Psoas muscle (tissue), 8 donors: ENCODE data around the gene WDR59. TPM values are rescaled to one million over a fixed set of nuclear protein-coding genes. Genes with fewer than 3 reads are reported as not detected.

Experiments used
- ATAC-seq, 4 donors: fragments of 200-7000 bp; cut with Tn5 transposase; one replicate each; pipeline ENCODE4 v1.9.1; 2020; ENCODE audit warnings: moderate library complexity in 3 of 4, mild to moderate bottlenecking in 2 of 4
- DNase-seq, 2 donors: peaks; one replicate each; pipeline ENCODE4 v3.0.0-alpha.2; 2020
- H3K27ac ChIP-seq: fragments of 200-600 bp; one replicate; pipeline ENCODE4 v1.8.0; 2022
- H3K27me3 ChIP-seq, 3 donors: fragments of 200-600 bp in 1 of 3; one replicate each; pipeline versions ENCODE4 v1.6.1 to v1.8.0; 2013 to 2022; ENCODE audit warnings: low read length in 2 of 3, mild to moderate bottlenecking in 2 of 3, moderate library complexity in 1 of 3; ENCODE audit not compliant: insufficient read depth in 3 of 3
- H3K36me3 ChIP-seq, 2 donors: fragments of 200-600 bp in 1 of 2; one replicate each; pipeline versions ENCODE4 v1.6.1 to v1.8.0; 2013 to 2022; ENCODE audit warnings: low read depth in 1 of 2, mild to moderate bottlenecking in 1 of 2, moderate library complexity in 1 of 2; ENCODE audit not compliant: insufficient read depth in 1 of 2
- H3K4me1 ChIP-seq: fragments of 200-600 bp; one replicate; pipeline ENCODE4 v1.8.0; 2022
- H3K4me3 ChIP-seq: fragments of 200-600 bp; one replicate; pipeline ENCODE4 v1.8.0; 2022; ENCODE audit warnings: mild to moderate bottlenecking
- H3K9me3 ChIP-seq: fragments of 200-600 bp; one replicate; pipeline ENCODE4 v1.8.0; 2022
- WGBS, 3 donors: extraction: QIAGEN DNeasy Blood & Tissue Kit; methylation state at CpG; one replicate each; pipeline versions ENCODE4 v1.1.6 to v1.1.7; 2013; 5-methylcytosine and 5-hydroxymethylcytosine counted together
- intact Hi-C, 2 donors: fragments of 100-400 bp; cut with DNase I; formaldehyde crosslinking; loops; one replicate each; pipeline versions ENCODE4 v1.11.0 to v1.14.2; 2022
- long read RNA-seq, 2 donors: library from polyadenylated mRNA; unstranded; transcript quantifications; one replicate each; pipeline ENCODE4 v2.0.0, GENCODE V29; 2021
- polyA plus RNA-seq, 3 donors: library from polyadenylated mRNA; stranded (reverse); fragments of 200-250 nt; gene quantifications; one replicate each; pipeline ENCODE4 v1.2.3, GENCODE V29; 2013
- total RNA-seq, 4 donors: library from RNA; stranded (reverse); fragmentation: NEBNext Ultra II Directional in 2 of 4; extraction: Animal tissue kit (Norgen Biotek cat#: 25700) in 2 of 4; gene quantifications; one replicate each; pipeline versions ENCODE4 v1.2.1 to v1.2.4, GENCODE V29; 2021 to 2023
- TF ChIP-seq, protein P1 (sequence below): fragments of 200-600 bp; IDR thresholded peaks from one replicate; pipeline ENCODE4 v1.8.0; 2022; ENCODE audit warnings: antibody characterized with exemption
- donor health status: healthy with polysubstance abuse.
- donor health status: DM: no; HTN: no; CAD: no; lungs with moderate emphysema.
- donor health status: Bipolar disorder and iron deficiency.
- donor health status: healthy.
- donor health status: DM: yes; HTN: yes; CAD: no.
- donor health status: DM: no; HTN: no; CAD: no.
- donor health status: DM: no; HTN: no; CAD: no.
- donor health status: DM: yes; HTN: yes; CAD: no.

The WDR59 gene, protein sequence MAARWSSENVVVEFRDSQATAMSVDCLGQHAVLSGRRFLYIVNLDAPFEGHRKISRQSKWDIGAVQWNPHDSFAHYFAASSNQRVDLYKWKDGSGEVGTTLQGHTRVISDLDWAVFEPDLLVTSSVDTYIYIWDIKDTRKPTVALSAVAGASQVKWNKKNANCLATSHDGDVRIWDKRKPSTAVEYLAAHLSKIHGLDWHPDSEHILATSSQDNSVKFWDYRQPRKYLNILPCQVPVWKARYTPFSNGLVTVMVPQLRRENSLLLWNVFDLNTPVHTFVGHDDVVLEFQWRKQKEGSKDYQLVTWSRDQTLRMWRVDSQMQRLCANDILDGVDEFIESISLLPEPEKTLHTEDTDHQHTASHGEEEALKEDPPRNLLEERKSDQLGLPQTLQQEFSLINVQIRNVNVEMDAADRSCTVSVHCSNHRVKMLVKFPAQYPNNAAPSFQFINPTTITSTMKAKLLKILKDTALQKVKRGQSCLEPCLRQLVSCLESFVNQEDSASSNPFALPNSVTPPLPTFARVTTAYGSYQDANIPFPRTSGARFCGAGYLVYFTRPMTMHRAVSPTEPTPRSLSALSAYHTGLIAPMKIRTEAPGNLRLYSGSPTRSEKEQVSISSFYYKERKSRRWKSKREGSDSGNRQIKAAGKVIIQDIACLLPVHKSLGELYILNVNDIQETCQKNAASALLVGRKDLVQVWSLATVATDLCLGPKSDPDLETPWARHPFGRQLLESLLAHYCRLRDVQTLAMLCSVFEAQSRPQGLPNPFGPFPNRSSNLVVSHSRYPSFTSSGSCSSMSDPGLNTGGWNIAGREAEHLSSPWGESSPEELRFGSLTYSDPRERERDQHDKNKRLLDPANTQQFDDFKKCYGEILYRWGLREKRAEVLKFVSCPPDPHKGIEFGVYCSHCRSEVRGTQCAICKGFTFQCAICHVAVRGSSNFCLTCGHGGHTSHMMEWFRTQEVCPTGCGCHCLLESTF
- total RNA-seq (10 to 100 TPM; 30.6 to 48.2 (median 31.7) TPM), polyA plus RNA-seq (10 to 100 TPM; 12.0 to 24.0 (median 14.7) TPM)
- long read RNA-seq, donor 1, full-length matches to known transcripts: 2 of 12 reads
- long read RNA-seq, donor 1, partial matches to known transcripts: 4 of 12 reads
- long read RNA-seq, donor 1, other reads (novel, unspliced or antisense): 6 of 12 reads
- long read RNA-seq, donor 2, full-length matches to known transcripts: 1 of 14 reads
- long read RNA-seq, donor 2, partial matches to known transcripts: 6 of 14 reads
- long read RNA-seq, donor 2, other reads (novel, unspliced or antisense): 7 of 14 reads

DNA sequence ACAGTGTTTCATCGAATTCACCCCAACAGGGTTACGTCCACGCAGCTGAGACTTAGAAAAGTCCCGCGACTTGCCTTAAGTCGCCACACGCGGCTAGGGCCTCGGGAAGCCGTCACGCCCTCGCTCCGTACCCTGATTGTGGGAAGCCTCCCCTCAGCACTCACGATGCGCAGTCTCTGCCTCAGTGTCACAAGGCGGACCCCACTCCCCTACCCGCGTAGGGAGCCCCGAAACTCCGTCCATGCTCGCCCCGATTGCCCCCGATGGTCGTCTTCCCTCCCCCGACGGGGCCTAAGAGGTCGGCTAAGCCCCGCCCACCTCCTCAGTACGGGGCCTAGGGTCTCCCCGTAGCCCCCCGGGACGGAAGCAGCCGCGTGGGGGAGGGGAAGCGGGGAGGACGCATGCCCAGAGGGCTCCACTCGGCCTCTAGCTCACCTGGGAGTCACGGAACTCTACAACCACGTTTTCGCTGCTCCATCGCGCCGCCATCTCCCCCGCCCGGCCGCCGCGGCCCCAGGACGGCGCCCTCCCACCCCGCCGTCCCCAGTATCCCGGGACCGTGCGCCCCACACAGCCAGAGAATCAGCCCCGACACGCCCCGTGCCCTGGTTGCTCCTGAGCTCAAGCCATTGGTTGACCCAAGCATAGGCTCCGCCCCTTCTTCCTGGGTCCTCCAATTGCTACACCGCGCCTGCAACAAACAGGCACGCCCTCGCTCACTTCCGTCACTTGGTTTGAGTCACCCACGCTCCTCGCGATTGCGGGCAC lies at the start of gene WDR59:
Gene WDR59, minus strand, starts transcription at position 595 of the 768 bp plus-strand sequence. Its CDS starts 106 bp downstream, at position 489.
- peak; percentile 99 for ATAC-seq
- Histone ChIP-seq H3K4me3 (peak within 1 kb of the TSS; percentile 100), H3K27me3 (no peaks in the 10 kb centered on the region), H3K9me3 (no peaks in the 10 kb centered on the region), H3K36me3 (no peaks in the 10 kb centered on the region), H3K27ac (peak within 1 kb of the TSS; percentile 93), H3K4me1 (peaks cover 17% of the 10 kb centered on the region)
- TF ChIP-seq, protein P1, sequence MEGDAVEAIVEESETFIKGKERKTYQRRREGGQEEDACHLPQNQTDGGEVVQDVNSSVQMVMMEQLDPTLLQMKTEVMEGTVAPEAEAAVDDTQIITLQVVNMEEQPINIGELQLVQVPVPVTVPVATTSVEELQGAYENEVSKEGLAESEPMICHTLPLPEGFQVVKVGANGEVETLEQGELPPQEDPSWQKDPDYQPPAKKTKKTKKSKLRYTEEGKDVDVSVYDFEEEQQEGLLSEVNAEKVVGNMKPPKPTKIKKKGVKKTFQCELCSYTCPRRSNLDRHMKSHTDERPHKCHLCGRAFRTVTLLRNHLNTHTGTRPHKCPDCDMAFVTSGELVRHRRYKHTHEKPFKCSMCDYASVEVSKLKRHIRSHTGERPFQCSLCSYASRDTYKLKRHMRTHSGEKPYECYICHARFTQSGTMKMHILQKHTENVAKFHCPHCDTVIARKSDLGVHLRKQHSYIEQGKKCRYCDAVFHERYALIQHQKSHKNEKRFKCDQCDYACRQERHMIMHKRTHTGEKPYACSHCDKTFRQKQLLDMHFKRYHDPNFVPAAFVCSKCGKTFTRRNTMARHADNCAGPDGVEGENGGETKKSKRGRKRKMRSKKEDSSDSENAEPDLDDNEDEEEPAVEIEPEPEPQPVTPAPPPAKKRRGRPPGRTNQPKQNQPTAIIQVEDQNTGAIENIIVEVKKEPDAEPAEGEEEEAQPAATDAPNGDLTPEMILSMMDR: no peak
- 1% methylated on average over 54 to 68 of the region's 68 CpGs for WGBS, 3 donors
- DNase-seq: peak; percentile 99
- intact Hi-C loops: no loop called here

DNA sequence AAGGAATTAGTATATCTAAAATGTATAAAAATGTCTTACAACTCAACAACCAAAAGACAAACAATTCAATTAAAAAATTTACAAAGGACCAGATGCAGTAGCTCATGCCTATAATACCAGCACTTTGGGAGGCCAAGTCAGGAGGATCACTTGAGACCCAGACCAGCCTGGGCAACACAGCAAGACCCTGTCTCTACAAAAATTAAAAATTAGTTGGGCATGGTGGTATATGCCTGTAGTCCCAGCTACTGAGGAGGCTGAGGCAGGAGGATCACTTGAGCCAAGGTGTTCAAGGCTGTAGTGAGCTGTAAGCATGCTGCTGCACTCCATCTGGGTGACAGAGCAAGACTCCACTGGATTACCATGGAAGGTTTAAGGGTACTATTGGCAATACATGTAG lies 47.7 kb upstream of the WDR59 start:
- intact Hi-C loops: no loop called here

DNA sequence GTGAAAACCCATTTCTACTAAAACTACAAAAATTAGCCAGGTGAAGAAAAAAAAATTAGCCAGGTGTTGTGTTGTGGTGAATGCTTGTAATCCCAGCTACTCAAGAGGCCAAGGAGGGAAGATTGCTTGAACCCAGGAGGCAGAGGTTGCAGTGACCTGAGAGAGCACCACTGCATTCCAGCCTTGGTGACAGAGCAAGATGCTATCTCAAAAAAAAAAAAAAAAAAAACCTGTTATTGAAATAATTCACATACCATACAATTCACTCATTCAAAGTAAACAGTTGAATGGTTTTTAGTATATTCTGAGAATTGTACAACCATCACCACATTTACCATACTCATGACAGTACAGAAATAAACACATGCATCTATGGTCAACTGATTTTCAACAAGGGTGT lies 44.9 kb upstream of the WDR59 start:
- intact Hi-C loops: no loop called here
- TF ChIP-seq, protein P1: no peak
- no peaks in the 10 kb centered on the region for H3K27me3 ChIP-seq
- no peaks in the 10 kb centered on the region for H3K36me3 ChIP-seq
- no peaks in the 10 kb centered on the region for H3K9me3 ChIP-seq
- DNase-seq: no peak
- H3K4me1 ChIP-seq: peaks cover 24% of the 10 kb centered on the region
- H3K4me3 ChIP-seq: no peak overlapping the region
- no peak overlapping the region for H3K27ac ChIP-seq
- no peak for ATAC-seq

More for the DNA sequence above, 47.7 kb upstream of the WDR59 start:
- H3K27ac ChIP-seq: no peak overlapping the region
- TF ChIP-seq, protein P1: no peak
- H3K4me3 ChIP-seq: no peak overlapping the region
- H3K27me3 ChIP-seq: no peaks in the 10 kb centered on the region
- H3K36me3 ChIP-seq: no peaks in the 10 kb centered on the region
- DNase-seq (no peak), ATAC-seq (no peak)
- peaks cover 3% of the 10 kb centered on the region for H3K9me3 ChIP-seq
- H3K4me1 ChIP-seq: peaks cover 3% of the 10 kb centered on the region

DNA sequence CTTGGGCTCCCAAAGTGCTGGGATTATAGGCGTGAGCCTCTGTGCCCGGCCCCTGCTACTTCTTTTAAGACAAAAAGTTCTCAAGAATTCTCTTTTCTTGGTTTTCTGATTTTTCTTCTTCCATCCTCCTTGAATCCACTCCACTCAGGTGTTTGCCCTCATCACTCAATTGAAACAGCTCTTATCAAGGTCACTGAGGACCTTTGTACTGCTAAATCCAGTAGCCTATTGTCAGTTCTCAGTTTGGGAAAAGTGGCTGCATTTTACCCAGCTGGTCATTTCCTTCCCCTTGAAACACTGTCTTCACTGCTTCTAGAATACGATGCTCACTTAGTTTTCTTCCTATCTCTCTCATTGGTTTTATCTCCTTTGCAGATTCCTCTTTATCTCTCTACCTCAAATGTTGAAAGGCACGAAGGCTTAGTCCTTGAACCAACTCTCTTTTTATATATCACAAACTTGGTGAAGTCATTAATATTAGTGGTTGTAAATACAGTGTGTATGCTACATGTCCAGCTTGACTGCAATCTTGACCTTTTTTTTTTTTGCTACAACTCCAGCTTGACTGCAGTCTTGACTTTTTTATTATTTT lies 43.7 kb upstream of the WDR59 start:
- no peaks in the 10 kb centered on the region for H3K9me3 ChIP-seq
- TF ChIP-seq, protein P1: no peak
- intact Hi-C loops: no loop called here
- no peaks in the 10 kb centered on the region for H3K36me3 ChIP-seq
- H3K4me1 ChIP-seq: peaks cover 33% of the 10 kb centered on the region
- no peak for DNase-seq
- WGBS, 3 donors: 89 to 93% (median 90%) methylated on average over 4 of the region's 4 CpGs
- no peak overlapping the region for H3K4me3 ChIP-seq
- H3K27ac ChIP-seq: no peak overlapping the region
- ATAC-seq: no peak
- no peaks in the 10 kb centered on the region for H3K27me3 ChIP-seq
